Stomach (tissue), 4 donors: ENCODE results near the gene PDIA4.

Source experiments
- CTCF ChIP-seq, 7 experiments: fragments of 450-650 bp in 4 of 7; fragments of 200-600 bp in 3 of 7; sonication (generic) in 3 of 7; IDR thresholded peaks; one replicate each; pipeline ENCODE4 v1.5.1; 2016 to 2019; ENCODE audit warnings: antibody characterized with exemption in 7 of 7, control low read depth in 2 of 7, mild to moderate bottlenecking in 1 of 7
- POLR2AphosphoS5 ChIP-seq, 3 donors: sonication (generic); formaldehyde crosslinking; IDR thresholded peaks; one replicate each; pipeline ENCODE4 v1.6.1; 2016; ENCODE audit warnings: antibody characterized with exemption in 3 of 3

- no peak for TF ChIP-seq POLR2AphosphoS5 (IDR thresholded peaks at IDR 0.05)
- no peak for TF ChIP-seq CTCF (IDR thresholded peaks at IDR 0.05)
Measured at GRCh38 chr7:149003018-149003417, 25.3 kb downstream of the PDIA4 start.
